HCT116 (cell line): ENCODE measurements around the gene TSPO. TPM values are rescaled to one million over a fixed set of nuclear protein-coding genes. Genes with fewer than 3 reads are reported as not detected.

Source experiments
- ATAC-seq: fragments of 200-7000 bp; cut with Tn5 transposase; 2 replicates; pipeline ENCODE4 v1.9.1; 2020; ENCODE audit warnings: mild to moderate bottlenecking, moderate library complexity
- BruUV-seq: library from RNA; stranded (reverse); fragments of 400-500 nt; replicated peaks from 2 replicates; lab custom pipeline; 2021; lab: Mats Ljungman, UMichigan
- CTCF ChIA-PET: fragments of 300-600 bp; sonication (Branson Sonifier 250); formaldehyde crosslinking; loops from one replicate; lab custom pipeline; 2021; ENCODE audit warnings: antibody characterized with exemption; lab: Charles Lee
- POLR2A ChIA-PET: fragments of 300-600, 350-600 bp; sonication (Branson Sonifier 250); formaldehyde crosslinking; loops from one replicate; lab custom pipeline; 2021; ENCODE audit warnings: antibody characterized with exemption; lab: Charles Lee
- RAD21 ChIA-PET, 2 experiments: fragments of 300-600 bp; sonication (Branson Sonifier 250); formaldehyde crosslinking; loops; one replicate each; lab custom pipeline; 2023; ENCODE audit warnings: low total read pairs in 2 of 2; ENCODE audit not compliant: uncharacterized antibody in 2 of 2, unreplicated experiment in 2 of 2, low non-redundant PET in 1 of 2; lab: Charles Lee
- DNase-seq: peaks from one replicate; pipeline ENCODE4 v3.0.0-alpha.2; 2010; ENCODE audit warnings: low read depth, low spot score
- H2AFZ ChIP-seq: fragments of 200-600 bp; shearing (Covaris generic), sonication (generic); 2 replicates; pipeline ENCODE4 v1.6.1; 2017; ENCODE audit warnings: low read depth, mixed run types, mixed read lengths, antibody characterized with exemption, low read length; ENCODE audit not compliant: poor library complexity, severe bottlenecking
- H3K27ac ChIP-seq: 2 replicates; pipeline ENCODE4 v1.5.1; 2012; ENCODE audit warnings: low read depth, low read length
- H3K27me3 ChIP-seq: fragments of 200-600 bp; sonication (generic); 2 replicates; pipeline ENCODE4 v1.6.1; 2016; ENCODE audit warnings: mixed run types, low read length, mixed read lengths; ENCODE audit not compliant: insufficient read depth
- H3K36me3 ChIP-seq, 2 experiments: fragments of 200-500 bp in 1 of 2; fragments of 200-600 bp in 1 of 2; sonication (Bioruptor generic) in 1 of 2; sonication (generic) in 1 of 2; 2 replicates each; pipeline versions ENCODE4 v1.5.1 to v1.6.1; 2014 to 2016; ENCODE audit warnings: low read length in 2 of 2, inconsistent platforms in 1 of 2, mixed read lengths in 1 of 2, mixed run types in 1 of 2; ENCODE audit not compliant: insufficient read depth in 2 of 2, control insufficient read depth in 1 of 2
- H3K4me1 ChIP-seq, 2 experiments: fragments of 200-600 bp in 1 of 2; sonication (generic) in 1 of 2; 2 replicates each; pipeline versions ENCODE4 v1.5.1 to v1.6.1; 2012 to 2017; ENCODE audit warnings: low read length in 2 of 2, inconsistent platforms in 1 of 2, mild to moderate bottlenecking in 1 of 2, mixed read lengths in 1 of 2, mixed run types in 1 of 2, moderate library complexity in 1 of 2; ENCODE audit not compliant: insufficient read depth in 2 of 2, control insufficient read depth in 1 of 2
- H3K4me2 ChIP-seq: fragments of 200-600 bp; sonication (generic); 2 replicates; pipeline ENCODE4 v1.6.1; 2017; ENCODE audit warnings: mixed run types, low read length, mixed read lengths
- H3K4me3 ChIP-seq, 2 experiments: fragments of 200-600 bp in 1 of 2; sonication (generic) in 1 of 2; replicated peaks in 1 of 2; 2 replicates each; pipeline ENCODE4 v1.5.1; 2011 to 2016; ENCODE audit warnings: low read length in 2 of 2, control low read depth in 1 of 2, low read depth in 1 of 2, mild to moderate bottlenecking in 1 of 2, mixed read lengths in 1 of 2, mixed run types in 1 of 2
- H3K79me2 ChIP-seq: fragments of 200-600 bp; sonication (generic); 2 replicates; pipeline ENCODE4 v1.6.1; 2017; ENCODE audit warnings: mild to moderate bottlenecking, mixed run types, low read length, moderate library complexity, mixed read lengths; ENCODE audit not compliant: insufficient read depth
- H3K9ac ChIP-seq: fragments of 200-600 bp; sonication (generic); 2 replicates; pipeline ENCODE4 v1.6.1; 2016; ENCODE audit warnings: low read length, mixed read lengths
- H3K9me2 ChIP-seq: fragments of 200-600 bp; sonication (generic), shearing (Covaris generic); 2 replicates; pipeline ENCODE4 v1.6.1; 2017; ENCODE audit warnings: mixed run types, mild to moderate bottlenecking, moderate library complexity; ENCODE audit not compliant: insufficient read depth
- H3K9me3 ChIP-seq, 2 experiments: fragments of 200-500 bp in 1 of 2; fragments of 200-600 bp in 1 of 2; sonication (Bioruptor generic) in 1 of 2; sonication (generic) in 1 of 2; 2 replicates each; pipeline ENCODE4 v1.6.1; 2014 to 2017; ENCODE audit warnings: low read length in 2 of 2, mixed read lengths in 2 of 2, inconsistent platforms in 1 of 2, low read depth in 1 of 2, mild to moderate bottlenecking in 1 of 2, mixed run types in 1 of 2, moderate library complexity in 1 of 2; ENCODE audit not compliant: control insufficient read depth in 1 of 2, insufficient read depth in 1 of 2
- H4K20me1 ChIP-seq: fragments of 200-600 bp; sonication (generic), shearing (Covaris generic); 2 replicates; pipeline ENCODE4 v1.6.1; 2017; ENCODE audit warnings: mixed run types, mild to moderate bottlenecking, moderate library complexity; ENCODE audit not compliant: insufficient read depth
- CBX3 ChIP-seq: IDR thresholded peaks from 2 replicates; pipeline ENCODE4 v1.6.1; 2012; ENCODE audit warnings: low read depth
- CEBPB ChIP-seq: IDR thresholded peaks from 2 replicates; pipeline ENCODE4 v1.6.1; 2012; ENCODE audit warnings: low read depth
- EGR1 ChIP-seq: IDR thresholded peaks from 2 replicates; pipeline ENCODE4 v1.6.1; 2012; ENCODE audit warnings: low read depth
- ELF1 ChIP-seq: IDR thresholded peaks from 2 replicates; pipeline ENCODE4 v1.6.1; 2012; ENCODE audit warnings: low read depth, borderline replicate concordance
- EZH2 ChIP-seq: fragments of 200-600 bp; sonication (generic); IDR thresholded peaks from 2 replicates; pipeline ENCODE4 v1.6.1; 2017; ENCODE audit warnings: antibody characterized with exemption, mixed run types
- JUND ChIP-seq: IDR thresholded peaks from 2 replicates; pipeline ENCODE4 v1.6.1; 2012
- POLR2A ChIP-seq: IDR thresholded peaks from 2 replicates; pipeline ENCODE4 v1.7.0; 2011; ENCODE audit warnings: borderline replicate concordance; ENCODE audit not compliant: insufficient read depth, insufficient read length; ENCODE audit errors: extremely low read depth
- POLR2AphosphoS5 ChIP-seq: IDR thresholded peaks from 2 replicates; pipeline ENCODE4 v1.6.1; 2011; ENCODE audit warnings: mild to moderate bottlenecking, low read depth, low read length, moderate library complexity
- RAD21 ChIP-seq: IDR thresholded peaks from 2 replicates; pipeline ENCODE4 v1.6.1; 2012; ENCODE audit warnings: low read depth, mild to moderate bottlenecking
- SIN3A ChIP-seq: IDR thresholded peaks from 2 replicates; pipeline ENCODE4 v1.6.1; 2012; ENCODE audit warnings: low read depth
- SP1 ChIP-seq: IDR thresholded peaks from 2 replicates; pipeline ENCODE4 v1.6.1; 2012; ENCODE audit warnings: low read depth
- SRF ChIP-seq: IDR thresholded peaks from 2 replicates; pipeline ENCODE4 v1.6.1; 2012; ENCODE audit warnings: low read depth
- YY1 ChIP-seq: IDR thresholded peaks from 2 replicates; pipeline ENCODE4 v1.6.1; 2011; ENCODE audit warnings: low read length, low read depth, moderate library complexity, mild to moderate bottlenecking; ENCODE audit not compliant: insufficient replicate concordance; ENCODE audit errors: extremely low read depth
- ZFX ChIP-seq: fragments of 450-650 bp; IDR thresholded peaks from 2 replicates; pipeline ENCODE4 v1.6.1; 2017
- intact Hi-C: fragments of 100-400 bp; cut with micrococcal nuclease; formaldehyde crosslinking; loops from 2 replicates; pipeline ENCODE4 v1.10.0; 2022
- total RNA-seq: library from RNA; stranded (reverse); gene quantifications from one replicate; pipeline ENCODE4 v1.2.1, GENCODE V29; 2021; ENCODE audit not compliant: unreplicated experiment
- TF ChIP-seq, protein P1 (sequence below): IDR thresholded peaks from 2 replicates; pipeline ENCODE4 v1.6.1; 2012
- TF ChIP-seq, protein P2 (sequence below), 3 experiments: fragments of 200-600 bp in 1 of 3; sonication (generic) in 1 of 3; IDR thresholded peaks in 2 of 3; conservative IDR thresholded peaks in 1 of 3; 2 replicates each; pipeline ENCODE4 v1.5.1; 2012 to 2017; ENCODE audit warnings: low read depth in 2 of 3, low read length in 2 of 3, antibody characterized with exemption in 1 of 3, borderline replicate concordance in 1 of 3, control low read depth in 1 of 3, mild to moderate bottlenecking in 1 of 3, mixed read lengths in 1 of 3, mixed run types in 1 of 3, moderate library complexity in 1 of 3; ENCODE audit not compliant: insufficient read depth in 1 of 3
- TF ChIP-seq, protein P3 (sequence below): IDR thresholded peaks from 2 replicates; pipeline ENCODE4 v1.6.1; 2012; ENCODE audit warnings: low read depth
- TF ChIP-seq, protein P4 (sequence below): IDR thresholded peaks from 2 replicates; pipeline ENCODE4 v1.6.1; 2011; ENCODE audit warnings: mild to moderate bottlenecking, low read length, moderate library complexity; ENCODE audit not compliant: insufficient replicate concordance; ENCODE audit errors: extremely low read depth

TSPO gene
- total RNA-seq, 1 experiment from 2014 or later: 192 TPM

DNA sequence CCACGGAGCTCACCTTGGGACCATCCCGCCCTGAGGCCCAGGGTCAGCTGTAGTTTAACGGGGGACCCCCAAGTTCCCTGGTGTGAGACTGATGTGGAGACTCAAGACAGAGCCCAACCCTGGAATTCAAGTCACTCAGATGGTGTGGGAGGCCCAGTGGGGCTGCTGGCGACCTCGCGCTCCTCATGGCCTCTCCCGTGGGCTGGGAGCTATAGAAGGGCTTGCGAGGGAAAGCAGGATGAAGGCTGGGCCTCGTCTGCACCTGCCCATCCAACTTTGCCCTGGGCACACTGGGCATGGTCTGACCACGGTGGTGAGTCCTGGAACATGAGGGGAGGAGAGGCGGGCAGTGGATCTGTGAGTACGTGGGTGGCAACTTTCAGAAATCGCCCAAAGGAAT lies 49.2 kb downstream of the TSPO start:
- no peaks in the 10 kb centered on the region for H3K27me3 ChIP-seq
- no peaks in the 10 kb centered on the region for H3K79me2 ChIP-seq
- ATAC-seq (no peak), DNase-seq (no peak)
- no peaks in the 10 kb centered on the region for H3K9me2 ChIP-seq
- BruUV-seq: no TSS peak
- ChIA-PET CTCF (no interaction called here), POLR2A (interaction anchor here (1.3 kb wide), 1 partner anchor 13 kb away, joined by 3 read pairs; no protein-coding TSS in a partner anchor), RAD21 (no interaction called here)
- H2AFZ ChIP-seq: no peak overlapping the region
- H4K20me1 ChIP-seq: no peaks in the 10 kb centered on the region
- no peak overlapping the region for H3K4me3 ChIP-seq
- intact Hi-C loops: no loop called here
- H3K36me3 ChIP-seq: no peaks in the 10 kb centered on the region
- H3K4me2 ChIP-seq: no peak overlapping the region
- no peak overlapping the region for H3K9ac ChIP-seq
- H3K9me3 ChIP-seq: no peaks in the 10 kb centered on the region
- peaks cover 12 to 22% of the 10 kb centered on the region in 2 experiments for H3K4me1 ChIP-seq
- no peak overlapping the region for H3K27ac ChIP-seq
- no peak for TF ChIP-seq SIN3A
- TF ChIP-seq POLR2AphosphoS5: no peak
- no peak for TF ChIP-seq RAD21
- no peak for TF ChIP-seq POLR2A
- no peak for TF ChIP-seq EZH2
- TF ChIP-seq ZFX: no peak
- TF ChIP-seq SP1: no peak
- TF ChIP-seq, protein P1, sequence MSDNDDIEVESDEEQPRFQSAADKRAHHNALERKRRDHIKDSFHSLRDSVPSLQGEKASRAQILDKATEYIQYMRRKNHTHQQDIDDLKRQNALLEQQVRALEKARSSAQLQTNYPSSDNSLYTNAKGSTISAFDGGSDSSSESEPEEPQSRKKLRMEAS: no peak
- no peak for TF ChIP-seq CBX3
- TF ChIP-seq ELF1: no peak
- TF ChIP-seq, protein P2, sequence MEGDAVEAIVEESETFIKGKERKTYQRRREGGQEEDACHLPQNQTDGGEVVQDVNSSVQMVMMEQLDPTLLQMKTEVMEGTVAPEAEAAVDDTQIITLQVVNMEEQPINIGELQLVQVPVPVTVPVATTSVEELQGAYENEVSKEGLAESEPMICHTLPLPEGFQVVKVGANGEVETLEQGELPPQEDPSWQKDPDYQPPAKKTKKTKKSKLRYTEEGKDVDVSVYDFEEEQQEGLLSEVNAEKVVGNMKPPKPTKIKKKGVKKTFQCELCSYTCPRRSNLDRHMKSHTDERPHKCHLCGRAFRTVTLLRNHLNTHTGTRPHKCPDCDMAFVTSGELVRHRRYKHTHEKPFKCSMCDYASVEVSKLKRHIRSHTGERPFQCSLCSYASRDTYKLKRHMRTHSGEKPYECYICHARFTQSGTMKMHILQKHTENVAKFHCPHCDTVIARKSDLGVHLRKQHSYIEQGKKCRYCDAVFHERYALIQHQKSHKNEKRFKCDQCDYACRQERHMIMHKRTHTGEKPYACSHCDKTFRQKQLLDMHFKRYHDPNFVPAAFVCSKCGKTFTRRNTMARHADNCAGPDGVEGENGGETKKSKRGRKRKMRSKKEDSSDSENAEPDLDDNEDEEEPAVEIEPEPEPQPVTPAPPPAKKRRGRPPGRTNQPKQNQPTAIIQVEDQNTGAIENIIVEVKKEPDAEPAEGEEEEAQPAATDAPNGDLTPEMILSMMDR (IDR thresholded peaks at IDR 0.05 in 2 of 3, conservative IDR thresholded peaks at IDR 0.05 in 1 of 3; ENCODE audit: borderline replicate concordance in 1 of 3, insufficient read depth in 1 of 3, low read depth in 2 of 3, low read length in 2 of 3): no peak
- TF ChIP-seq, protein P3, sequence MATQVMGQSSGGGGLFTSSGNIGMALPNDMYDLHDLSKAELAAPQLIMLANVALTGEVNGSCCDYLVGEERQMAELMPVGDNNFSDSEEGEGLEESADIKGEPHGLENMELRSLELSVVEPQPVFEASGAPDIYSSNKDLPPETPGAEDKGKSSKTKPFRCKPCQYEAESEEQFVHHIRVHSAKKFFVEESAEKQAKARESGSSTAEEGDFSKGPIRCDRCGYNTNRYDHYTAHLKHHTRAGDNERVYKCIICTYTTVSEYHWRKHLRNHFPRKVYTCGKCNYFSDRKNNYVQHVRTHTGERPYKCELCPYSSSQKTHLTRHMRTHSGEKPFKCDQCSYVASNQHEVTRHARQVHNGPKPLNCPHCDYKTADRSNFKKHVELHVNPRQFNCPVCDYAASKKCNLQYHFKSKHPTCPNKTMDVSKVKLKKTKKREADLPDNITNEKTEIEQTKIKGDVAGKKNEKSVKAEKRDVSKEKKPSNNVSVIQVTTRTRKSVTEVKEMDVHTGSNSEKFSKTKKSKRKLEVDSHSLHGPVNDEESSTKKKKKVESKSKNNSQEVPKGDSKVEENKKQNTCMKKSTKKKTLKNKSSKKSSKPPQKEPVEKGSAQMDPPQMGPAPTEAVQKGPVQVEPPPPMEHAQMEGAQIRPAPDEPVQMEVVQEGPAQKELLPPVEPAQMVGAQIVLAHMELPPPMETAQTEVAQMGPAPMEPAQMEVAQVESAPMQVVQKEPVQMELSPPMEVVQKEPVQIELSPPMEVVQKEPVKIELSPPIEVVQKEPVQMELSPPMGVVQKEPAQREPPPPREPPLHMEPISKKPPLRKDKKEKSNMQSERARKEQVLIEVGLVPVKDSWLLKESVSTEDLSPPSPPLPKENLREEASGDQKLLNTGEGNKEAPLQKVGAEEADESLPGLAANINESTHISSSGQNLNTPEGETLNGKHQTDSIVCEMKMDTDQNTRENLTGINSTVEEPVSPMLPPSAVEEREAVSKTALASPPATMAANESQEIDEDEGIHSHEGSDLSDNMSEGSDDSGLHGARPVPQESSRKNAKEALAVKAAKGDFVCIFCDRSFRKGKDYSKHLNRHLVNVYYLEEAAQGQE: no peak
- TF ChIP-seq CEBPB: no peak
- TF ChIP-seq, protein P4, sequence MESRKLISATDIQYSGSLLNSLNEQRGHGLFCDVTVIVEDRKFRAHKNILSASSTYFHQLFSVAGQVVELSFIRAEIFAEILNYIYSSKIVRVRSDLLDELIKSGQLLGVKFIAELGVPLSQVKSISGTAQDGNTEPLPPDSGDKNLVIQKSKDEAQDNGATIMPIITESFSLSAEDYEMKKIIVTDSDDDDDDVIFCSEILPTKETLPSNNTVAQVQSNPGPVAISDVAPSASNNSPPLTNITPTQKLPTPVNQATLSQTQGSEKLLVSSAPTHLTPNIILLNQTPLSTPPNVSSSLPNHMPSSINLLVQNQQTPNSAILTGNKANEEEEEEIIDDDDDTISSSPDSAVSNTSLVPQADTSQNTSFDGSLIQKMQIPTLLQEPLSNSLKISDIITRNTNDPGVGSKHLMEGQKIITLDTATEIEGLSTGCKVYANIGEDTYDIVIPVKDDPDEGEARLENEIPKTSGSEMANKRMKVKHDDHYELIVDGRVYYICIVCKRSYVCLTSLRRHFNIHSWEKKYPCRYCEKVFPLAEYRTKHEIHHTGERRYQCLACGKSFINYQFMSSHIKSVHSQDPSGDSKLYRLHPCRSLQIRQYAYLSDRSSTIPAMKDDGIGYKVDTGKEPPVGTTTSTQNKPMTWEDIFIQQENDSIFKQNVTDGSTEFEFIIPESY: no peak
- no peak for TF ChIP-seq EGR1
- TF ChIP-seq JUND: no peak
- no peak for TF ChIP-seq YY1
- TF ChIP-seq SRF: no peak
